Measurements from ENCODE around the gene ADAM23.

- no peak for TF ChIP-seq CTCF (IDR thresholded peaks at IDR 0.05; ENCODE audit: low read length)
- TF ChIP-seq EZH2 (IDR thresholded peaks at IDR 0.05; ENCODE audit: borderline replicate concordance, low read length): no peak
Observed at GRCh38 chr2:206478340-206478739, 35.0 kb downstream of the ADAM23 start.
